ENCODE data around the gene GSTCD.
"Not testable (repeated sequence)": the region's sequence is repeated elsewhere in the genome, so short reads cannot be mapped to it uniquely, and the experiment has no call there.

The GSTCD gene

GRCh38 chr4:105708181-105709080 is at the start of gene GSTCD, which contains the start of gene INTS12:
Gene GSTCD, plus strand, starts transcription at chr4:105708784. Its CDS starts 8,830 bp downstream, at chr4:105717614.
Gene INTS12, minus strand, starts transcription at chr4:105708689. Its CDS starts 8,684 bp downstream, at chr4:105700005.
- peak; percentile 74 to 88 (median 79) for DNase-seq

GRCh38 chr4:105659190-105659589 is 49.4 kb upstream of the GSTCD start:
- no peak for DNase-seq

GRCh38 chr4:105661028-105661427 is 47.6 kb upstream of the GSTCD start:
- DNase-seq: no peak

- DNase-seq: no peak
Measured at GRCh38 chr4:105662935-105663675, 45.5 kb upstream of the GSTCD start.

- DNase-seq: no peak
Measured at GRCh38 chr4:105666693-105667092, 41.9 kb upstream of the GSTCD start.

- DNase-seq: no peak
Measured at GRCh38 chr4:105670684-105671083, 37.9 kb upstream of the GSTCD start.

GRCh38 chr4:105671301-105671700 is 37.3 kb upstream of the GSTCD start:
- DNase-seq: no peak

GRCh38 chr4:105674011-105674410 is 34.6 kb upstream of the GSTCD start:
- DNase-seq: no peak

GRCh38 chr4:105677709-105678108 is 30.9 kb upstream of the GSTCD start:
- no peak for DNase-seq

GRCh38 chr4:105679186-105679585 is 29.4 kb upstream of the GSTCD start:
- DNase-seq: no peak

GRCh38 chr4:105683038-105683437 is 25.5 kb upstream of the GSTCD start:
- DNase-seq: no peak

- no peak for DNase-seq
Measured at GRCh38 chr4:105686571-105686970, 22.0 kb upstream of the GSTCD start.

- DNase-seq: not testable (repeated sequence)
Measured at GRCh38 chr4:105694812-105695211, 13.8 kb upstream of the GSTCD start.

GRCh38 chr4:105695832-105696231 is 12.8 kb upstream of the GSTCD start:
- DNase-seq: not testable (repeated sequence)

- no peak for DNase-seq
Measured at GRCh38 chr4:105698607-105699006, 10.0 kb upstream of the GSTCD start.

GRCh38 chr4:105707782-105708180 is 803 bp upstream of the GSTCD start:
- peak in 1 of 6 experiments; percentile 15 for DNase-seq

- DNase-seq: peak in 3 of 6 experiments; percentile 5 to 60 (median 33)
Measured at GRCh38 chr4:105709081-105709450, 482 bp downstream of the GSTCD start.

- DNase-seq: no peak
Measured at GRCh38 chr4:105710012-105710600, 1.5 kb downstream of the GSTCD start.

GRCh38 chr4:105710678-105711077 is 2.1 kb downstream of the GSTCD start:
- no peak for DNase-seq

GRCh38 chr4:105712766-105713165 is 4.2 kb downstream of the GSTCD start:
- no peak for DNase-seq

GRCh38 chr4:105714071-105714521 is 5.5 kb downstream of the GSTCD start:
- no peak for DNase-seq

GRCh38 chr4:105714932-105715331 is 6.3 kb downstream of the GSTCD start:
- DNase-seq: no peak

- DNase-seq: peak in 2 of 6 experiments; percentile 2 to 10
Measured at GRCh38 chr4:105715692-105716278, 7.2 kb downstream of the GSTCD start.
